Jurkat, Clone E6-1 (cell line): ENCODE data around the gene CLDN7.
A peak's percentile ranks its signal among the peaks of the same experiment; 100 is the strongest.

Experiments used
- DNase-seq: peaks from one replicate; pipeline ENCODE4 v3.0.0-alpha.2; 2011; ENCODE audit warnings: low read depth, low spot score
- H3K4me3 ChIP-seq: 2 replicates; pipeline ENCODE4 v1.5.1; 2011; ENCODE audit warnings: mild to moderate bottlenecking, low read length, control low read depth, moderate library complexity

Gene CLDN7

DNA sequence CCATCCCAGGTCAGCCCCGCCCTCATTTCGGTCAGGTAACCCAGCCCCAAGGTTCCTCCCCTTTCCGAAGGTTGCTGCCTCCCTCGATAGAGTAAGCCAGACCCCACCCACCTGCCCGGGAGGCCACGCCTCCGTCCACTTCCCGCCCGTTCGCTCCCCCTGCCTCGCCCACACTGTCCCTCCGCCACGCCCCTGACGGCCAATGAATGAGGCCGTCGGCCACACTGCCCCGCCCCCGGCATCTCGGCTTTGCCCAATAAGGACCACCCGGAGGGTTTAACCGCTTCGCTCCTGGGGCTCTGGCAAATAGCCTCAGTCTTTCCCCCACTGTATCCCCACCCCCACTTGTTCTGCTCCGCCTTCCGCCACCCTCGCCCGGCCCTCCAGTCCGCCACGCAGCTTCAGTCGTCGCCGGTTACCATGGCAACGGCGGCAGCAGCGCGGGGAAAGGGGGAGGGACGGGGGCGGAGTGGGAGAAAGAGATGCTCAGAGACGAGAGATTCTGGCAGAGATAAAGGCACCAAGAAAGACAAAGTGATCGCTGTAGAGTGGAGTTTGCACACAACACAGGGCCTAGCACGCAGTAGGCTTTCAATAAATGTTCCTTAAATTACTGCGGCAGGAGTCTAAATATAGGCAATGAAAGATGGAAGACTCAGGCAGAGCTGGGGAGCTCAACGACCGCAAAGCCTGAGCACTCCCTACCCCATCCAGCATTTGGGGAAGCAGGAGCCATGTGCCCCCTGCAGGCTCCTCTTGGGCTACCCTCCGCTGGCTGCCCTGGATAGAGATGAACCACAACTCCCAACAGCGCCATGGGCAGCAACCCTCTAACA is 47.8 kb downstream of the CLDN7 start:
- H3K4me3 ChIP-seq: peak overlapping the region; percentile 49
- DNase-seq: peak; percentile 99

DNA sequence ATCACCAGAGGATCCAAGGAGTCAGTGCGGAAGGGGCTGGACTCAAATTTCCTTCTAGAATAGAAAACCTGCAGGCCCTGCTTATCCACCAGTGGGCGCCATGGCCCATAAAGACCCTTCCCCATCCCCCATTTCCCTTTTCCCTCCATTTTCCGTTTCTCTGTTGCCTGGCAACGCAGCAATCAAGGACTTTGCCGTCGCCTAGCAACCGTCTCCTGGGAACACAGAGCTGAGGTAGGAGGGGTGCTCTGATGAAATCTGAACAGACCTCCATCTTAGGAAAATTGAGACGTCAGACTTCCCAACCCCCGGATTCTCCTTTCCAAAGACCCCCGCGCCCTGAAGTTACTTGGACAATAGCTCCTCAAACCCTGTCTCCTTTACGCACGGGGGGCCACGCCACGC is 48.4 kb downstream of the CLDN7 start:
- H3K4me3 ChIP-seq: peak overlapping the region; percentile 46
- DNase-seq: peak; percentile 88

DNA sequence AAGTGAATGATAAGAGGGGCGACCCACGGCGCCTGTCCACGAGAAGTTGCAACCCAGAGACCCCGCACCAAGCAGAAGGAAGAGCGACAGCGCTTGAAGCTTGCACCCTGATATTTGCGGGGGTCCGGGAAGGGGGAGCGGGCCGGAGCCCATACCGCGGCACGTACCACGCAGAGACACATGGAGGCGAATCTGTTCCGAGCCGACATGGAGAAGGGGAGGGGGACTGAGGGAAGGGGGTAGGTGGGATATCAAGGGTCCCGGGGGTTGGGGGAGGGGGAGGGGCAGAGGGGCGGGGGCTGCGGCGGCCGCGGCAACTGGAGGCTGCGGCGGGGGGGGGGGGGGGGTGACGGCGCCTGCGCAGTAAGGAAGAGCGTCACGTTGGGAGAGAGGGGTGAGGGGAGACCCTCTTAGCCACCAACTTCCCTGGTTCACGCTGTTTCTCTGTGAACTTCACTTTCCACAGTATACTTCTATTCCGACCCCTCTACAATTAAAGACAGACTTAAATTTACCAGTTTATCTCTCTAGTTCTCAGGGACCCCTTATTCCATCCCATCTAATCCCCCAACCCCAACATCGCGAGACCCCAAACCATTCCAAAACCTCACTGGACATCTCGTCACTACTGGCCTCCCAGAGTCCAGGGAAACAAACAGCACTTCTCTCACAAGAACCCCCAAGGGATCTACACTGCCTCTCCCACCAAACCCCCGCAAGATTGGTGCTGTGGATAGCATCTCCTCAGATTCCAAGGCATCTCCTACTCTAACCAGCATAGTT is 50.6 kb downstream of the CLDN7 start:
- H3K4me3 ChIP-seq: no peak overlapping the region
- no peak for DNase-seq
